HUES6 (cell line): ENCODE results near the gene ALG9.

Experiments
- H3K27ac ChIP-seq: 2 replicates; pipeline ENCODE4 v1.7.0; 2013; ENCODE audit warnings: low read depth, mild to moderate bottlenecking, low read length, inconsistent platforms
- H3K27me3 ChIP-seq: 2 replicates; pipeline ENCODE4 v1.6.1; 2013; ENCODE audit warnings: low read length; ENCODE audit not compliant: control insufficient read depth, insufficient read depth
- H3K36me3 ChIP-seq: 2 replicates; pipeline ENCODE4 v1.6.1; 2013; ENCODE audit warnings: low read length; ENCODE audit not compliant: control insufficient read depth, insufficient read depth
- H3K4me1 ChIP-seq: 2 replicates; pipeline ENCODE4 v1.6.1; 2013; ENCODE audit warnings: low read length; ENCODE audit not compliant: control insufficient read depth, insufficient read depth
- H3K4me3 ChIP-seq: 2 replicates; pipeline ENCODE4 v1.5.1; 2013; ENCODE audit warnings: low read depth, low read length
- H3K9ac ChIP-seq: one replicate; pipeline ENCODE4 v1.6.1; 2013; ENCODE audit warnings: mild to moderate bottlenecking, low read length
- H3K9me3 ChIP-seq: 2 replicates; pipeline ENCODE4 v1.6.1; 2013; ENCODE audit warnings: low read depth, low read length; ENCODE audit not compliant: control insufficient read depth, insufficient read depth

The ALG9 gene

GRCh38 chr11:111870886-111871692 is at the start of gene ALG9:
TSS of gene ALG9 (minus strand) at chr11:111871581. CDS start at chr11:111871482, 99 bp downstream.
- Histone ChIP-seq H3K27me3 (no peaks in the 10 kb centered on the region), H3K36me3 (peaks cover 19% of the 10 kb centered on the region), H3K9me3 (no peaks in the 10 kb centered on the region), H3K4me1 (peaks cover 8% of the 10 kb centered on the region; the same call in 1 of the 2 replicates), H3K4me3 (peak within 1 kb of the TSS; percentile 87), H3K27ac (no peak within 1 kb of the TSS; the same call in 1 of the 2 replicates), H3K9ac (peak within 1 kb of the TSS; percentile 79)

GRCh38 chr11:111920908-111921307 is 49.5 kb upstream of the ALG9 start:
- H3K27ac ChIP-seq: no peak overlapping the region
- no peak overlapping the region for H3K9ac ChIP-seq
- no peak overlapping the region for H3K4me3 ChIP-seq
- H3K9me3 ChIP-seq: no peaks in the 10 kb centered on the region
- H3K27me3 ChIP-seq: no peaks in the 10 kb centered on the region
- H3K36me3 ChIP-seq: no peaks in the 10 kb centered on the region
- H3K4me1 ChIP-seq: peaks cover 19% of the 10 kb centered on the region

GRCh38 chr11:111918390-111919256 is 47.2 kb upstream of the ALG9 start, which contains the start of gene C11orf52:
TSS of gene C11orf52 (plus strand) at chr11:111918913. CDS start at chr11:111918973, 60 bp downstream.
- Histone ChIP-seq H3K4me1 (peaks cover 17% of the 10 kb centered on the region), H3K27me3 (no peaks in the 10 kb centered on the region), H3K9me3 (no peaks in the 10 kb centered on the region), H3K27ac (no peak within 1 kb of the TSS), H3K9ac (peak within 1 kb of the TSS; percentile 43), H3K4me3 (peak within 1 kb of the TSS; percentile 35; the same call in 1 of the 2 replicates), H3K36me3 (no peaks in the 10 kb centered on the region)

- Histone ChIP-seq H3K27ac (no peak overlapping the region), H3K4me1 (peaks cover 11% of the 10 kb centered on the region), H3K27me3 (no peaks in the 10 kb centered on the region), H3K36me3 (no peaks in the 10 kb centered on the region), H3K9me3 (no peaks in the 10 kb centered on the region), H3K9ac (no peak overlapping the region), H3K4me3 (no peak overlapping the region)
These were observed 46.4 kb upstream of the ALG9 start for GRCh38 chr11:111917788-111918187.

GRCh38 chr11:111917312-111917711 is 45.9 kb upstream of the ALG9 start:
- Histone ChIP-seq H3K4me1 (peaks cover 12% of the 10 kb centered on the region), H3K9me3 (no peaks in the 10 kb centered on the region), H3K27me3 (no peaks in the 10 kb centered on the region), H3K9ac (no peak overlapping the region), H3K4me3 (no peak overlapping the region), H3K36me3 (no peaks in the 10 kb centered on the region), H3K27ac (no peak overlapping the region)

- no peaks in the 10 kb centered on the region for H3K36me3 ChIP-seq
- H3K27ac ChIP-seq: no peak overlapping the region
- peaks cover 18% of the 10 kb centered on the region for H3K4me1 ChIP-seq
- no peak overlapping the region for H3K9ac ChIP-seq
- no peaks in the 10 kb centered on the region for H3K9me3 ChIP-seq
- H3K27me3 ChIP-seq: no peaks in the 10 kb centered on the region
- no peak overlapping the region for H3K4me3 ChIP-seq
These were observed 45.4 kb upstream of the ALG9 start for GRCh38 chr11:111916768-111917167.

- H3K4me3 ChIP-seq: no peak overlapping the region
- no peak overlapping the region for H3K9ac ChIP-seq
- H3K4me1 ChIP-seq: peaks cover 31% of the 10 kb centered on the region
- H3K9me3 ChIP-seq: no peaks in the 10 kb centered on the region
- H3K27me3 ChIP-seq: no peaks in the 10 kb centered on the region
- H3K36me3 ChIP-seq: no peaks in the 10 kb centered on the region
- no peak overlapping the region for H3K27ac ChIP-seq
These were observed 42.6 kb upstream of the ALG9 start for GRCh38 chr11:111913997-111914396.

- Histone ChIP-seq H3K27ac (no peak overlapping the region), H3K36me3 (no peaks in the 10 kb centered on the region), H3K4me1 (peaks cover 24% of the 10 kb centered on the region), H3K9ac (no peak overlapping the region), H3K27me3 (no peaks in the 10 kb centered on the region), H3K4me3 (no peak overlapping the region), H3K9me3 (no peaks in the 10 kb centered on the region)
These were observed 41.9 kb upstream of the ALG9 start for GRCh38 chr11:111913031-111913861.

GRCh38 chr11:111912535-111912934 is 41.2 kb upstream of the ALG9 start, which contains the start of gene HSPB2:
TSS of gene HSPB2 (plus strand) at chr11:111912734. CDS start at chr11:111912830, 96 bp downstream.
- Histone ChIP-seq H3K9me3 (no peaks in the 10 kb centered on the region), H3K9ac (no peak within 1 kb of the TSS), H3K4me3 (no peak within 1 kb of the TSS)

GRCh38 chr11:111911563-111912401 is 40.4 kb upstream of the ALG9 start, which contains the start of gene CRYAB:
TSS of gene CRYAB (minus strand) at chr11:111911770. CDS start at chr11:111911724, 46 bp downstream.
- peaks cover 24% of the 10 kb centered on the region for H3K4me1 ChIP-seq
- H3K4me3 ChIP-seq: no peak within 1 kb of the TSS
- no peak within 1 kb of the TSS for H3K9ac ChIP-seq
- no peaks in the 10 kb centered on the region for H3K27me3 ChIP-seq
- H3K36me3 ChIP-seq: no peaks in the 10 kb centered on the region
- H3K9me3 ChIP-seq: no peaks in the 10 kb centered on the region
- H3K27ac ChIP-seq: no peak within 1 kb of the TSS

More at GRCh38 chr11:111912535-111912934, 41.2 kb upstream of the ALG9 start, which contains the start of gene HSPB2:
- H3K27me3 ChIP-seq: no peaks in the 10 kb centered on the region
- peaks cover 24% of the 10 kb centered on the region for H3K4me1 ChIP-seq
- no peak within 1 kb of the TSS for H3K27ac ChIP-seq
- no peaks in the 10 kb centered on the region for H3K36me3 ChIP-seq
